Endodermal cell (in vitro differentiated cells): Measurements from ENCODE around the gene SLC28A1. TPM values are rescaled to one million over a fixed set of nuclear protein-coding genes. Genes with fewer than 3 reads are reported as not detected.

Experiments
- DNase-seq: peaks from one replicate; pipeline ENCODE4 v3.0.0-alpha.2; 2017
- H3K27ac ChIP-seq: 2 replicates; pipeline ENCODE4 v1.5.1; 2013; ENCODE audit warnings: mild to moderate bottlenecking, low read depth, low read length, moderate library complexity
- H3K27me3 ChIP-seq: 2 replicates; pipeline ENCODE4 v1.6.1; 2013; ENCODE audit warnings: mild to moderate bottlenecking, low read length, moderate library complexity; ENCODE audit not compliant: insufficient read depth, control insufficient read depth, poor library complexity, severe bottlenecking
- H3K36me3 ChIP-seq: 2 replicates; pipeline ENCODE4 v1.7.0; 2013; ENCODE audit warnings: mild to moderate bottlenecking, low read length, moderate library complexity; ENCODE audit not compliant: control insufficient read depth, insufficient read depth
- H3K4me1 ChIP-seq: one replicate; pipeline ENCODE4 v1.7.0; 2013; ENCODE audit warnings: low read length; ENCODE audit not compliant: control insufficient read depth, insufficient read depth
- H3K4me3 ChIP-seq: 2 replicates; pipeline ENCODE4 v1.5.1; 2013; ENCODE audit warnings: mild to moderate bottlenecking, low read length, moderate library complexity
- H3K9ac ChIP-seq: 2 replicates; pipeline ENCODE4 v1.6.1; 2013; ENCODE audit warnings: mild to moderate bottlenecking, low read length, moderate library complexity; ENCODE audit not compliant: poor library complexity, severe bottlenecking; ENCODE audit errors: extremely low read depth
- H3K9me3 ChIP-seq: 2 replicates; pipeline ENCODE4 v1.6.1; 2013; ENCODE audit warnings: mild to moderate bottlenecking, low read length, moderate library complexity; ENCODE audit not compliant: control insufficient read depth
- H3K27ac Mint-ChIP-seq: 2 replicates; pipeline ENCODE4 v1.8.0; 2020; ENCODE audit warnings: mixed read lengths
- H3K27me3 Mint-ChIP-seq: 2 replicates; pipeline ENCODE4 v1.8.0; 2021; ENCODE audit warnings: mild to moderate bottlenecking, mixed read lengths; ENCODE audit not compliant: insufficient read depth
- H3K36me3 Mint-ChIP-seq: 2 replicates; pipeline ENCODE4 v1.8.0; 2020; ENCODE audit warnings: low read depth, mixed read lengths
- H3K4me1 Mint-ChIP-seq: 2 replicates; pipeline ENCODE4 v1.8.0; 2020; ENCODE audit warnings: mixed read lengths
- H3K4me3 Mint-ChIP-seq: 2 replicates; pipeline ENCODE4 v1.8.0; 2020; ENCODE audit warnings: mild to moderate bottlenecking, moderate library complexity, mixed read lengths
- H3K9me3 Mint-ChIP-seq: 2 replicates; pipeline ENCODE4 v1.8.0; 2020; ENCODE audit warnings: mild to moderate bottlenecking, mixed read lengths
- CTCF ChIP-seq: fragments of 200-600 bp; sonication (generic); conservative IDR thresholded peaks from 2 replicates; pipeline ENCODE4 v1.5.0; 2021; ENCODE audit warnings: antibody characterized with exemption, mild to moderate bottlenecking
- WGBS, 2 experiments: methylation state at CpG; one replicate each; pipeline versions ENCODE4 v1.1.5 to v1.1.7; 2013; ENCODE audit warnings: missing lambda C conversion rate in 2 of 2, mixed read lengths in 1 of 2; ENCODE audit not compliant: insufficient coverage in 1 of 2, insufficient read length in 1 of 2; 5-methylcytosine and 5-hydroxymethylcytosine counted together
- total RNA-seq, 2 donors: library from RNA; stranded (reverse); fragmentation: NEBNext Ultra II Directional in 1 of 2; extraction: Animal tissue kit (Norgen Biotek cat#: 25700) in 1 of 2; gene quantifications; 2 replicates in 1 of 2; 3 replicates in 1 of 2; pipeline ENCODE4 v1.2.1, GENCODE V29; 2021

SLC28A1 gene
- total RNA-seq, 2 donors from 2014 or later, result not detected

- TF ChIP-seq CTCF, result no peak
- no peak for DNase-seq
- H3K27ac ChIP-seq, result no peak overlapping the region
- H3K9me3 ChIP-seq, result no peaks in the 10 kb centered on the region
- Mint-ChIP-seq H3K36me3 (no peaks in the 10 kb centered on the region), H3K9me3 (no peaks in the 10 kb centered on the region), H3K27me3 (peaks cover 3% of the 10 kb centered on the region), H3K27ac (peak overlapping the region; percentile 26), H3K4me1 (peaks cover 3% of the 10 kb centered on the region), H3K4me3 (no peak overlapping the region)
- no peaks in the 10 kb centered on the region for H3K36me3 ChIP-seq
- no peak overlapping the region for H3K9ac ChIP-seq
- H3K4me1 ChIP-seq, result peaks cover 2% of the 10 kb centered on the region
- no peaks in the 10 kb centered on the region for H3K27me3 ChIP-seq
- WGBS, 2 experiments, result 87 to 92% methylated on average over 4 to 5 of the region's 5 CpGs
- H3K4me3 ChIP-seq, result no peak overlapping the region
Observed at GRCh38 chr15:84929795-84930603, 45.5 kb downstream of the SLC28A1 start.

GRCh38 chr15:84934942-84935729 lies 50.7 kb downstream of the SLC28A1 start:
- Mint-ChIP-seq H3K4me3 (no peak overlapping the region), H3K4me1 (no peaks in the 10 kb centered on the region), H3K9me3 (no peaks in the 10 kb centered on the region), H3K27me3 (peaks cover 3% of the 10 kb centered on the region), H3K36me3 (no peaks in the 10 kb centered on the region), H3K27ac (no peak overlapping the region)
- H3K27ac ChIP-seq, result no peak overlapping the region
- no peaks in the 10 kb centered on the region for H3K4me1 ChIP-seq
- no peaks in the 10 kb centered on the region for H3K9me3 ChIP-seq
- no peaks in the 10 kb centered on the region for H3K36me3 ChIP-seq
- peak; percentile 77 for DNase-seq
- H3K9ac ChIP-seq, result no peak overlapping the region
- peak; percentile 66 for TF ChIP-seq CTCF
- WGBS, 2 experiments, result 86 to 90% methylated on average over 16 to 21 of the region's 21 CpGs
- H3K4me3 ChIP-seq, result no peak overlapping the region
- H3K27me3 ChIP-seq, result no peaks in the 10 kb centered on the region

GRCh38 chr15:84937144-84937543 lies 52.7 kb downstream of the SLC28A1 start:
- 90 to 94% methylated on average over 2 to 5 of the region's 5 CpGs for WGBS, 2 experiments

More at GRCh38 chr15:84937144-84937543, 52.7 kb downstream of the SLC28A1 start:
- Mint-ChIP-seq H3K4me3 (no peak overlapping the region), H3K36me3 (no peaks in the 10 kb centered on the region), H3K4me1 (no peaks in the 10 kb centered on the region), H3K27ac (no peak overlapping the region), H3K9me3 (no peaks in the 10 kb centered on the region), H3K27me3 (peaks cover 3% of the 10 kb centered on the region)
- no peak overlapping the region for H3K4me3 ChIP-seq
- no peaks in the 10 kb centered on the region for H3K9me3 ChIP-seq
- no peak for TF ChIP-seq CTCF
- no peak for DNase-seq
- no peak overlapping the region for H3K9ac ChIP-seq
- no peaks in the 10 kb centered on the region for H3K27me3 ChIP-seq
- H3K4me1 ChIP-seq, result no peaks in the 10 kb centered on the region
- H3K36me3 ChIP-seq, result no peaks in the 10 kb centered on the region
- H3K27ac ChIP-seq, result no peak overlapping the region
